ENCODE data around the gene SLC8B1.

Gene SLC8B1

DNA sequence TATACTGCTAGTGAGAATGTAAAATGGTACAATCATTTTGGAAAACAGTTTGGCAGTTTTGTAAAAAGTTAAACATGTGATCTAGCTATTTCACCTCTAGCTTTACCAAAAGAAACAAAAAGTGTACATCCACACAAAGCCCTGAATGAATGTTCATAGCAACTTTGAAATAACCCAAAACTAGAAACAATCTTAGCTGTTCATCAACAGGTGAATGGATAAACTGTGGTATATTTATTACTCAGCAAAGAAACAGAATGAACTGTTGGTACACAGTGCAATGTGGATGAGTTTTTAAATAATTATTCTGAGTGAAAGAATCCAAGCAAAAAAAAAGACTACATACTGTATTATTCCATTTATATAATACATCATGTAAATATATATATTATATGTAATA, 77.3 kb downstream of the SLC8B1 start:
- TF ChIP-seq, protein P1, sequence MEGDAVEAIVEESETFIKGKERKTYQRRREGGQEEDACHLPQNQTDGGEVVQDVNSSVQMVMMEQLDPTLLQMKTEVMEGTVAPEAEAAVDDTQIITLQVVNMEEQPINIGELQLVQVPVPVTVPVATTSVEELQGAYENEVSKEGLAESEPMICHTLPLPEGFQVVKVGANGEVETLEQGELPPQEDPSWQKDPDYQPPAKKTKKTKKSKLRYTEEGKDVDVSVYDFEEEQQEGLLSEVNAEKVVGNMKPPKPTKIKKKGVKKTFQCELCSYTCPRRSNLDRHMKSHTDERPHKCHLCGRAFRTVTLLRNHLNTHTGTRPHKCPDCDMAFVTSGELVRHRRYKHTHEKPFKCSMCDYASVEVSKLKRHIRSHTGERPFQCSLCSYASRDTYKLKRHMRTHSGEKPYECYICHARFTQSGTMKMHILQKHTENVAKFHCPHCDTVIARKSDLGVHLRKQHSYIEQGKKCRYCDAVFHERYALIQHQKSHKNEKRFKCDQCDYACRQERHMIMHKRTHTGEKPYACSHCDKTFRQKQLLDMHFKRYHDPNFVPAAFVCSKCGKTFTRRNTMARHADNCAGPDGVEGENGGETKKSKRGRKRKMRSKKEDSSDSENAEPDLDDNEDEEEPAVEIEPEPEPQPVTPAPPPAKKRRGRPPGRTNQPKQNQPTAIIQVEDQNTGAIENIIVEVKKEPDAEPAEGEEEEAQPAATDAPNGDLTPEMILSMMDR (IDR thresholded peaks at IDR 0.05; ENCODE audit: borderline replicate concordance, insufficient read depth, low read depth, low read length), result no peak
- H3K4me3 ChIP-seq (ENCODE audit: low read depth, low read length), result no peak overlapping the region

DNA sequence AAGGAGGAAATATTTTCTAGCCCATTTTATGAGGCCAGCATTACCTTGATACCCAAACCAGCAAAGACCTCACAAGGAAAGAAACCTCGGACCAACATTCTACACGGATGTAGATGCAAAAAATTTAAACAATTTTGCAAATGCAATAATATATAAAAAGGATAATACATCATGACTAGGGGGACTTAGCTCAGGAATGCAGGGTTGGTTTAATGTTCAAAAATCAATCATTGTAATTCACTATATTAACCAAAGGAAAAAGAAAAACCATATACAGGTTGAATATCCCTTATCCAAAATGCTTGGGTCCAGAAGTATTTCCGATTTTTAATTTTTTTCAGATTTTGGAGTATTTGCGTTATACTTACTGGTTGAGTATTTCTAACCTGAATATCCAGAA, 80.6 kb downstream of the SLC8B1 start:
- H3K4me3 ChIP-seq (ENCODE audit: low read depth, low read length), result no peak overlapping the region
- TF ChIP-seq, protein P1 (IDR thresholded peaks at IDR 0.05; ENCODE audit: borderline replicate concordance, insufficient read depth, low read depth, low read length), result no peak

DNA sequence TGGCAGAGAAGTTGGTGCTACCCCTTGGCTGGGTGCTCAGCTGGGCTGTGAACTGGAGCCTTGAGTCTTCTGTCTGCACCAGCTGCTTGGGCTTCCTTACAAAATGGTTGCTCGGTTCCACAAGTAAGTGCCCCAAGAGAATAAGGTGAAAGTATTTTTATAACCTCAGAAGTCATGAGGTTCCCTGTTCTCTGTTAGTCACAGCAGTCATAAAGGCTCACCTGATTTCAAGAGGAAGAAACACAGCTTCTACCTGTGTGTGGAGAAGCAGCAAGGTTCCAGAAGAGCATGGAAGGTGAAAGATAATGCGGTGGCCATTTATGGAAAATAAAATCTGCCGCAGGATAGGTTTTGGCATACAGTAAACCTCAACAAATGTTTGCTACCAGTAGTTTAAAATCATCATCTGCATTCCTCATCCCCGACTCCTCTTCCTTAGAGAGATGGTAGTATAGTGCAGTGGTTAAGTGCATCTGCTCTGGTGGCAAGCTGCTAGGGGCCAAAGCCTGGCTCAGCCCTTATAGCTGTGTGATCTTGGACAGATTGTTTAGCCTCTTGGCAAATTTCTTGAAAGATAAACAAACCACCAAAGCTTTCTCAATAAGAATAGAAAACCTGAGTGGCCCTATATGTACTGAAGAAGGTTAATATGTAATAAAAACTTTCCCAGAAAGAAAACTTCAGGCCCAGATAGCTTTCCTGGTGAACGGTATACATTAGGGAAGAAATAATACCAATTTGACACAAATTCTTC, 81.2 kb downstream of the SLC8B1 start:
- H3K4me3 ChIP-seq (ENCODE audit: low read depth, low read length), result no peak overlapping the region
- TF ChIP-seq, protein P1 (IDR thresholded peaks at IDR 0.05; ENCODE audit: borderline replicate concordance, insufficient read depth, low read depth, low read length), result no peak

DNA sequence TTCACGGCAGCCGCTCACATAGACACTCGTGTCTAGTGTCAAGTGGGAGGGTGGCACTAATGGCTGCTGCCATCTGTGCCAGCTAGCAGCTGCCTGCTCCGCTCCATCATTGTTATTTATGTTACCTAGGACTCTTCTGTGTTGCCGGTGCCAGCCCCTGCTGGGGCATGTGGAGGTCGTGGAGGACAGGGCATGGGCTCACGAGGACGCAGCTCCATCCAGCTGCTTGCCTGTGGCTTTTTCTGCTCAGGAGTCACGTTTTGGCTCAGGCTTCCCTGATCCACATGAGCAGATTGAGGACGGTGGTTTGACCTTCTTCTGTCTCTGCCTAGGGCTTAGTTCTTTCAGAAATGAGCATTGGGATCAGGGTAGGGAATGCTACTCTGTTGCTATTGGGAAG, 82.4 kb downstream of the SLC8B1 start:
- TF ChIP-seq, protein P1 (IDR thresholded peaks at IDR 0.05; ENCODE audit: borderline replicate concordance, insufficient read depth, low read depth, low read length), result no peak
- no peak overlapping the region for H3K4me3 ChIP-seq (ENCODE audit: low read depth, low read length)

DNA sequence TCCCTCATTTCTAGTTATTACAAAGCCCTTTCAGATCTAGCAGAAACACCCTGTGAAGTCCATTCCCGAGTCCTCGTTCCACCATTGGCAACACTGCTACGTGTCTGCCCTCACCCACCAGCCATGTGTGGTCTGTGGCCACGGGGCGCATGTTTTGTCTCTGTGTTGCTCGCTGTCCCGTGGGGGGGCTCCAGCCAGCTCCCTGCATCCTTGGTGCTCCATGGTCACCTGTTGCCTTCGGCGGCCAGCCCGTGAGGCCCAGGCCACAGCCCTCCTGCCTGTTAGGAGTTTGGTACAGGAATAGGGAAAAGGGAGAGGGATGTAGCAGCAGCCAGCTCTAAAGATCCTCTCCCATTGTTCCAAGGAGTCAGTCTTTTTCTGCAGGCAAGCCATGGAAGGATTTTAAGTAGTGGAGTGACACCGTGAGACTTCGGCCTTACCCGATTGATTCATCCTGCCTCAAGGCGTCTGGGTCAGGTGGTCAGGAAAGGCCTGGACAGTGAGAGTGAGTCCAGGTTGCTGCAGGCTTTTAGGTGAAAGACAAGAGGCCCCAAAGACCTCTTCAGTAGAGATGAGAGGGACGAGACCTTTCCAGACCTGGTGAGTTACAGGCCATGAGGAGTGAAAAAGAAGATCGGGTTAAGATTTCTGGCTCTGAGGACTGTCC, 83.4 kb downstream of the SLC8B1 start:
- TF ChIP-seq, protein P1 (IDR thresholded peaks at IDR 0.05; ENCODE audit: borderline replicate concordance, insufficient read depth, low read depth, low read length), result no peak
- H3K4me3 ChIP-seq (ENCODE audit: low read depth, low read length), result no peak overlapping the region

DNA sequence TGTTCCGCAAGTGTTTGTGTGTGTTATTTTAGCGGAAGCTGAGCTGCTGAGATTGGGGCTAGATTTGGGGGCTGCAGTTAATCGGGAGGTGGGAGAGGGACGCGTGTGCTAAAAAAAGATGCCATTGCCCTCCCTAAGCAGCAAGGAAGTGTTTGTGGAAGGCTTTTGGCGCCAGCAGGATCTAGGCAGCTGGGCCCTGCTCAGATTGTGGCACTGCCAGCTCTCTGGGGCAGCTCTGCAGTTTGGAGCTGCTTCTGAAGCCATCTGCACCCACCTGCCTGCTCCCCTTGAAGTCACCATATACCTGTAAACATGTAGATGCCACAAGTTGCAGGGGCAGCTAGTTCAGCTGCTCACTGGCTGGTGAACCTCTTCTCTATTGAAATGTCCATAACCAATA, 84.9 kb downstream of the SLC8B1 start:
- TF ChIP-seq, protein P1 (IDR thresholded peaks at IDR 0.05; ENCODE audit: borderline replicate concordance, insufficient read depth, low read depth, low read length), result no peak

DNA sequence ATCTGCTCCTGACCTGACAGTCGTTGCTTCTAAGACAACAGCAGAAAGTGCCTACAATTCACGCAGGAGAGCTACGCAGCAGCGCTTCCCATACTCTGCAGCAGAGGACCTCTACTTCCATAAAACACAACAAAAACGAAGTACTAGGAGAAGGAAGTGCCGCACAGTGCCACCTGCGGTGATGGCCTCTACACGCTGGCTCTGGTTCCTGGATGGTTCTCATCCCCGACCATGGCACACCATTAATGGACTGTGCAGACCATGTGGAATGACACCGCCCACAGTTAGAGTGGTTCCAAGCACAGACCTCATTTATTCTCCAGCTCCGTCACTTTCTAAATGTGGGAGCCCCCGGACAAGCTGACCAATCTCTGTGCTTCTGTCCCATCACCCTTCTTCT, 85.4 kb downstream of the SLC8B1 start:
- TF ChIP-seq, protein P1 (IDR thresholded peaks at IDR 0.05; ENCODE audit: borderline replicate concordance, insufficient read depth, low read depth, low read length), result no peak
- H3K4me3 ChIP-seq (ENCODE audit: low read depth, low read length), result no peak overlapping the region

More for the DNA sequence above, 84.9 kb downstream of the SLC8B1 start:
- H3K4me3 ChIP-seq (ENCODE audit: low read depth, low read length), result no peak overlapping the region

Measured in GM12875 (cell line).